ENCODE measurements around the gene NAV2.

NAV2 gene

DNA sequence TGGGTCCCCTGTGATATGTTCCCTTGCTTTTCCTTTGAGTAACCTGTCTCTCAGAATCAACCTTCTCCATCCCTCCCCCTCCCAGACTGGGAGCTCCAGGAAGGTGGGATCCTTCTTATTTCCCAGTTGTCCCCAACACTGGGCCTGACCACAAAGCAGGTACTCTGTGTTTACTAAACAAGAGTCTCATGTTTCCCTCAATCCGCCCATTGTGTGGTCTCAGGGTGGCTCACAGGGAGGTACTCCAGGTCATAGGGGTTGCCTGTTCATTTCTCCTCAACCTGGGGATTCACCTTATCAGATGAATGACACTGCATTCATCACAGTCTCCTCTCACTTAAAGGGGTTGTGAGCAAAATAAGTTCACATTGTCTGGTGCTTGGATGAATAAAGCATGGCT is 26.4 kb upstream of the NAV2 start:
- no peak for DNase-seq

DNA sequence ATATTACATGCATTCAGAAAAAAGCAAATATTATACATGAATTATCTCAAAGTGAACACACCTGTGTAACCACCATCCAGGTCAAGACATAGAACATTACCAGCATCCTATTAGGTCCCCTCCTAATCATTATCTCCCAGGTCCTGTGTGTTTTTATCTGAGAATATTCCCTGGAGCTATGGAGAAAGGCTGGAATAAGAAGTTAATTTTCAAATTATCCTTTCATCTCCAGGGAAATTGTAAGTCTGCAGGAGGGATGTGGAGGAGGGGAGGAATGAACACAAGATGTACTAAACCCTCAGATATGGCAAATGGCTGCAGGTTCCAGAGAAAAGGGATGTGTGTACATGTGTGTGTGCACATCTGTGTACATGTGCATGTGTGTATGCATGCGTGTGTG is 25.2 kb upstream of the NAV2 start:
- DNase-seq = no peak

DNA sequence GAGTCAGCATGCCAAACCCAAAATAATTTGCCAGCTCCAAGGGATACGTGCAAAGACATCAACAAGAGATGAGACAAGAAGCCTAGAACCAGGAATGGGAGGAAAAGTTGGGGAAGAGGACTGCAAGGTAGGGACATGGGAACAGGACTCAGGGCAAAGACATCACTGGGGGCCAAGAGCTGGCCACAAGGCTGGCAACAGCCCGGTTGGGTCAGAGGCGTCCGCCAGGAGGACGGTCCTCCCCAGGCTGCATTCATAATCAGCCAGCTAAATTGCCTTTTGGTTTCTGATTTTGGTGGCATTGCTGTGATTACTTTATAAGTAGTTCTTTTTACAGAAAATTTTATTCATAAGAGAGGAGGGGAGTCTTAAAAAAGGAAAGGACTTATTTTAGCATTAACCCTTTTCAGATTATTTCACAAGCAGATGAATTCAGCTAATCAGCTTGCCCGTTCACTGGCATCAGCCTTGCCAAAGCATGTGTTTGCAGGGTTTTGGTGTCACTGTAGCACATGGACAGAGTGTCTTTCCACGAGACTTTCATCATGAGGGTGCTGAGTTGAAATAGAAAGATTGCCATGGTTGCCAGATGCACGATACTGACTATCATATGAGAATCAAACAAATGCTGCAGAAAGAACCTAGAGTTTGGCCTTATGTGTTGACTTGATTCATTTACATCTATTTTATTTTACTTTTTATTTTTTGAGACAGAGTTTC is 23.2 kb upstream of the NAV2 start:
- DNase-seq = no peak

DNA sequence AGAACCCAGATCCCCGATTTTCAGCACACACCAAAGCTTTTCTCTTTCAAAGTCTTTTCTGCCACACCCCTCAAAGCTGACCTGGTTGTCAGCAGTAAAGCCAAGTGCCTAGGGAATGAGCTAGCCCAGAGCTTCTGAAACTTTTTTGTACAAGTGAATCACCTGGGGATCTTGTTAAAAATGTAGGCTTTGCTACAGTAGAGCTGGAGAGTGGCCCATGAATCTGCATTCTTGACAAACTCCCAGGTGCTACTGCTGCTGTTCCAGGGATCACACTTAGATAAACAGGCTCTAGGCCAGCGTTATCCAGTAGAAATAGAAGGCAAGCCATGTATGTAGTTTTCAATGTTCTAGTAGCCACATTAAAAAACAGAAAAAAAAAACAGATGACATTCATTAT is 21.8 kb upstream of the NAV2 start:
- no peak for DNase-seq

DNA sequence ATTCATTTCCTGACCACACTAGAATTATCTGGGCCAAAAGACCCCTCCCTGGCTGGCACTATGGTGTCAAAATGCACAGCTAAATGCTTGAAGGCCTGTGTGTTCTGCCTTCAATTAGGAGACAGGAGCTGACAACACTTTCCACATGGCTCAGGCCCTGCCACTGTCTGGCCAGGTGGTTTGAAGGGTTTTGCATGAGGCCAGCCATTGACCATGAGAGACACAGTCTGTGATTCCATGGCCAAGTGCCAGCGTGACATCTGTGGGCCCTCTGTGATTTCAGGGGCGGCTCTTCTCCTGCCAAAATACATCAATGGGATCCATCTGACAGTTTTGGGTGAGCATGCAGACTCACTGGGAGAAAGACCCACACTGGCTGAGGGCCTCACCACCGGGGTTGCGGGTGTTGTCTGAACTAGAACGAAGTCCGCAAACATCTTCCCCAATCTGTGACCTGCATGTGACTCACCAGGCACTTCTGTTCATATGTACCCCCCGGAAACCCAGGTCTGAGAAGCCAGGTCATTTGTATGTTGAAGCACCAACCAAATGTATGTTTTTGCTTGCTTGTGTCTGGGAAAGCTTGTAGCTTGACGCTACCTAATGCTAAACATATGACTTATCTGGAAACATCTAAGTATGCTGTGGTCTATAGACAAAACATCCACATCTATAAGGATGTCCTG is 20.7 kb upstream of the NAV2 start:
- no peak for DNase-seq

DNA sequence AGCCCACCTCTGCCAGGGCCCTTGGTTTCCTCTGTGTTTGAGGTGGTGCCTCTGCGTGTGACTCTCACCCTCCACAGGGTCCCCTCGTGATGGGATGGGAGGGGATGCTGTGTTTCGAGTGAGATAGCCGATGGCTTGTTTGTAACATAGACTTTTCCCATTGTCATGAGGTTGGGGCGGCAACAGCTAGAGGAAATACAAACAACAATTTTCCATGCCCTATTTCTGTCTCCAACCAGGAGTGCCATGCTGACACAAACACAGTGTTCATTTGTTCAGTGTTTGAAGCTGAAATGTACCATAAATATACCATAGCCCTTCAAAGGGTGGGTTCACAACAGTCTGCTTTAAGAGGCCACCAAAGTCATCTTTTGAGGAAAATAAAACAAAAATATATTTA is 19.5 kb upstream of the NAV2 start:
- DNase-seq = no peak

DNA sequence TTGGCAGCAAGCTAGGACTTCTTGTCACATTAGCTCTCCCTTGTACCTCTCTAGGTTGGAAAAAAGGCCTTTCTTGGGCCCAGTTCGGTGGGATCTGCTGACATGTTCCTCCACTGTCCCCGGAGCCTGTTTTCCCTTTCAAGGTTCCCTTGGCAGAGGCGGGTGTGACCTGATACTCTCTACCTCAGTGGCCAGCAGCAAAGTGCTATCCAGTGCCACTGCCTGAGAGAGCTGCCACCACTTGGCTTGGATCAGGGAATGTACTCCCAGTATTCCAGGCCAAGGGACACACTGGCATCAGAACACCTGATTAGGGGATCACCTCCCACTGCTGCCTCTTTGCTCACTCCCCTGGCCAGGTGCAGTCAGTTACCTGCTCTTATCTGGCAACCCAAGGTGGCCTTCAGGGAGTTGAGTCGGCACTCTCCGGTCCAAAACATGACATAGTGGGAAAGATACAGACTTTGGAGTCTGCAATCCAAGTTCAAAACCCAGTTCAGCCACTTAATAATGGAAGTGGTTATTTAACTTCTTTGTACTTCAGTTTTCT is 17.8 kb upstream of the NAV2 start:
- DNase-seq = no peak

DNA sequence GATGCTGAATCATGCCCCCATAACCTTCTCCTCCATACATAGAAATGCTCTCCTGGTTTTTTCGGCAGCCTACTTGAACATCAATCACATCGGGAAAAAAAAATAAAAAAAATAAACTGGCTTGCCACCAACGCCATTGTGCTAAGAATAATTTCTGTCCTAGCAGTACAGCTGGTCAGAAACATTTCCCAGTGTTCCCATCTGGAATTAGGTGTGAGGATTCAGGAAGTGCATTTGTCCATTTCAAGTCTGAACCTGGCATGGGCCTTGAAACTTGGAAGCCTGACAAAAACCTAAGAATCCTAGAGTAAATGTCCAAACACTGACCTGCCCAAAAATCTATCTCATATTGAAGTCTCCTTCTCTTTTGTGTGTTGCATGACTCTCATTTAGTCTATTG is 16.6 kb upstream of the NAV2 start:
- no peak for DNase-seq

DNA sequence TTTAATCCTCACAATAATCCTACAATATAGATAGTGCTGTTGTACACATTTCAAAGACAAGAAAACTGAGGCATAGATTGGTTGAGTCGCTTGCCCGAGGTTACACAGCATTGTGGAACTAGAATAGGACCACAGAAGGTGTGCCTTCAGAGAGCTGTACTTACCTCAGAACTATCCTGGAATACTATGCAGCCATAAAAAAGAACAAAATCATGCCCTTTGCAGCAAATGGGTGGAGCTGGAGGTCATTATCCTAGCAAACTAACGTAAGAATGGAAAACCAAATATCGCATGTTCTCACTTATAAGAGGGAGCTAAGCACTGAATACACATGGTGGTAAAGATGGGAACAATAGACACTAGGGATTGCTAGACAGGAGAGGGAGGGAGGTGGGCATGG is 15.7 kb upstream of the NAV2 start:
- DNase-seq = no peak

DNA sequence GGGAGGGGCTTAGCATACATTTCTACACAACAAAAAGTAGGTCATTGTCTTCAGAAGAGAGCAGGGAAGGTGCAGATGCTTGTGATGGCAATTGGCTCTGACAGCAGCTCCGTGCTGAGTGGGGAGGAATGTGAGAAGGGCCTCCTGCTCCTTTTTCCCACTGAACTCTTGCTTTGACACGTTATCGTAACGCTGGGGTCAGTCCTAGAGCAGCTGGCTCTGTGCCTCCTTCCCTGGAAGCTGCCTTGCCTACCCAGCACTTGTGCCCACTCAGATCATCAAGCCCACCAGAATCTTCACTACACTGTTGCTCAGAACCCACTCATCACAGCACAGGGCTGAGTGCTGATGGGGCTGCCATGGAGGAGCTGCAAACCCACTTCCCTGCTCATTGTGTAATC is 14.9 kb upstream of the NAV2 start:
- no peak for DNase-seq

DNA sequence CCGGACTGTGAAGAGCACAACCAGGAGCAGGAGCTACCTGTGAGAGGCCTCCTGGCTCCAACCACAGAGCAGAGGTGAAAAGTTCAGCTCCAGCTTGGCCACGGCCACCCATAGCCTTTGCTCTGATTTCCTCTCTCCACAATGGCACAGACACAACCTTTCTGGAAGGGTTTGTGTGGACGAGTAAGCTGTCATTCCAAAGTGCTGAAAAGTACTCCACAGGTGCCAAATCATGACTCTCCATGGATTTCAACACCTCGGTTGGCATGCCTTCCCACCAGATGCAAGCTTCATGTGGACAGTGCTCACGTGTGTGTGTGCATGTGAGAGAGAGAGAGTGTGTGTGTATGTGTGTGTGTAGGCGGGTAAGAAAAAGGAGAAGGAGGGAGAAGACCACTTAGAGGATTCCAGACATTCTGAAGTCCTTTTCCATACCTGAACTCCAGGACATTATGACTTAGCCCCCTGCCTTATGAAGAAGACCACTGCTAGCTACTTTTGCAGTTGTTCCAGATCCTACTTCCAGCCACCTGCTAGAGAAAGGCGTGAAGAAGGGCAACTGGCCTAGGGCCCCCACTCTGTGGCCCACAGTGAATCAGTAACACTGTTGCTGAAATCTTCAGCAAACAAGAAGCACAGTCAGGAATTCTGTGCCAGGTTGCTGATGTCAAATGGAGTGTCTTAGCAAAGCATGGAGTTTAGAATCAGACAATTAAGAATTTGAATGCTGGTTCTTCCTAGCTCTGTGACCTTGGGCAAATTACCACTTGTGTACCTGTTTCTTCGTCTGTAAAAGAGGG is 13.9 kb upstream of the NAV2 start:
- no peak for DNase-seq

DNA sequence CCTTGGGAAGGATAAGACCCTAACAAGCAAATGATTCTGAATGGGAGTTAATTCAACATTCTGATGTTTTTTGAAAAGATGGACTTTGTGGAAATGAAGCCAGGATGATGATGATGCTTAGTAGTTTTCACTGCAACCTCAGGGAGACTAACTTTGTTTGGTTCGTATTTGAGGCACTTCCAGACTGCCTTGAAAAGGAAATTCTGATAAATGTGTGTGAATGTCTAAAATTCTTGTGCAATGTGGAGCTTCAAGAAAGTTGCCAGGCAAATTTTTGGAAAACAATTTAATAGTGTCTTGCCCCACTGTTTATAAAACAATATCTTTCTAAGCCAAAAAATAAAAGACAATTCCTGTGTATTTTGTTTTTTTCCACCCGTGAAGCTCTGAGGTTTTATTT is 11.2 kb upstream of the NAV2 start:
- no peak for DNase-seq

DNA sequence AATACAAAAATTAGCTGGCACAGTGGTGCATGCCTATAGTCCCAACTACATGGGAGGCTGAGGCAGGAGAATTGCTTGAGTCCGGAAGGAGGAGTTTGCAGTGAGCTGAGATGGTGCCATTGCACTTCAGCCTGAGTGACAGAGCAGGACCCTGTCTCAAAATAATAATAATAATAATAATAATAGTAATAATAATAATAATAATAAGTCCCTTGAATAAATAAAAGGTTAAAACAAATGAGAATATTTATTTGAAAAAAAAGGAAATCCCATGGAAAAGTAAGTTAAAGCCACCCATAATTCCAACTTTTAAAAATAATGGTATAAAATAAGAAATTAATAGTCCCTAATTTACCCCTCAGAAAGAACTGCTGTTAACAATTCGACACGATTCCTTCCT is 10.0 kb upstream of the NAV2 start:
- DNase-seq = no peak

DNA sequence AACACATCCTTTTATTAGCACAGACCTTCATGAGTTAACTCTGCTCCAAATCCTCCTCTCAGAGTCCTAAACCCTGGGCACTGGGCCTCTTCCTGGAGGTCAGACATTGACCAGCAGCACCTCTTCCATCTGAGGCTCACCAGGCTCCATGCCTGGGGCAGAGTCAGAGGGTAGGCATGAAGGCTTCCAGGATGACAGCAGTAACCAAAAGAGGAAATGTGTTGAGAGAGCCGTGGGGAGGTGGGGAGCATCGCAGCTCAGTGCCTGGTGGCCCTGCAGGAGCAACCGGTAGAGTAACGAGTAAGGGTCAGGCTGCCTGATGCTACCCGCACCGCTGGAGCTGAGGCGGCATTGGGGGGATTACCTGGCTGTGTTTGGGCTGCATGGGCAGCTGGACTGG is 9.4 kb upstream of the NAV2 start:
- DNase-seq = no peak

DNA sequence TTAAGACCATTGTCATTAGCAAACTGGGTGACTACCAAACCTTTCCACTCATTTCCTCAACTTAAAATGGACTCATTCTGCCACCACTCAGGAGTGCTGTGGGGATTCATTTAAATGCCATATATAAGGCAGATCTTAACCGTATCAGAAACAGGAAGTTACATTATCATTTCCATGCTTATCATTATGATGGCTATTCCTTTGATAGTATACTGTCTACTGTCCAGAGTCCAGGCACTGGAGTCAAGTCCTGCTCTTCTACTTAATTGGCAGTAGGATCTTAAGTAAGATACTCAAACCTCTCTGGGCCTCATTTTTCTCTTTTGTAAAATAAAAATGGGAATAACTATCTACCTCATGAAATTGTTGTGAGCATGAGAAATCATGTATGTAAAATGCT is 8.4 kb upstream of the NAV2 start:
- DNase-seq = no peak

DNA sequence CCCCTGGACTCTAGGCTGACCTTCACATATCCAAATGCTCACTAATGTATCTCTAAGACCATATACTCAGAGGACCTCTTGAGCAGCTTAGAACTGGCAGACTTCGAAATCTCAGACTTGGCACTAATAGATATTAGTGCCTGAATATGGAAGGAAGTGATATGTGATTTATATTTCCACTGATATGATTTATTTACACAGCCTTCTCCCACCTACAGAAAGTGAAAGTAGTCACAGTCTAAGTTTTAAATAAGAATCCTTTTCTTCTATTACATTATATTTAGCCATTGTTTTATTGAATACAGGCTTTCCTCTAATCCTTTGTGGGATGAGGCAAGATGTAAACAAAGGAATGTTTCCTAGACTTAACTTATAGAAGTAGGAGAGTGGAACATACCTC is 6.7 kb upstream of the NAV2 start:
- no peak for DNase-seq

DNA sequence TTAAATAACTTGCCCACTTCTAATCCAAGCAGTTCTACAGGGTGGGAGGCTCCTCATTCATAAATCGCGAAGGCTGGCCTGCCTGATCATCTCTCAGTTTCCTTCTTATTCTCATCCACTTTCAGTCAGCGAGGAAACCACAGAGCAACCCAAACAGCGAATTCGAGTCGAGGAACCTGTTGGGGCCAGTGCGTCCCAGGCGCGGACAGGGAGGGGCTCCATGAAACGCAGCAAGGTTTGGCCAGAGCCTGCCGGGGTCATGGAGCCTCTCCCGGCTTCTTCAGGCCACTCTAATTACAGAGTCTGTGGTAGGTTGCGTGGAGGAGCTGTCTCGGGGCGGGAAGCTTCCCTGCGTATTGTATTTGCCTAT is 741 bp upstream of the NAV2 start:
- DNase-seq = no peak

DNA sequence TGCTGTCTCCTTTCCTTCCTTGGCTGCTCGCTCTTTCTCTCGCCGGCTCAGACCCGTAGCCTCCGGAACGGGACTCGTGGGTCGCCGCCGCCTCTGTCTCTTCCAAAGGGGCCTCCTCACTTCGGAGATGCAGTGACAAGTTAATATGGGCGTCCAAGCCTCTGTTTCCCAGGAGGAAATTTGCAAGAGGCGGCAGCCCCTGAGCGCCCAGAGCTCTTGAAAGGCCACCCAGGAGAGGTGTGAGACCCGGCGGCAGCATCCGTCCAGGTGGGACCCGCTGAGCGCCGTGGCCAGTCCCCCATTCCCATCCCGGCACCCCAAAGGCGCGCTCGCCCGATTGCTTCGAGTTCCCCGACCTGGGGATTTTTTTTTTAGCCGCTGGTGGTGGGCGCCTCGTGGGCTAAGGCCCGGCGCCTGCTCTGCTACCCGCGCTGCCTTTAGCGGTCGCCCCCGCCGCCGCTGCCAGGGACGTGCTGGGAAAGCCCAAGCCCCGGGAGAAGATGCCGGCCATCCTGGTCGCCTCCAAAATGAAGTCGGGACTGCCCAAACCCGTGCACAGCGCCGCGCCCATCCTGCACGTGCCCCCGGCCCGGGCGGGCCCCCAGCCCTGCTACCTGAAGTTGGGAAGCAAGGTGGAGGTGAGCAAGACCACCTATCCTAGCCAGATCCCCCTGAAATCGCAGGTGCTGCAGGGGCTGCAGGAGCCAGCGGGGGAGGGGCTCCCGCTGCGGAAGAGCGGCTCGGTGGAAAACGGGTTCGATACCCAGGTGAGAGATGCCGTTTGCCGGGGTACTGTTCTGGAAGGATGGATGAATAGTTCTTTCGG is 772 bp downstream of the NAV2 start:
- no peak for DNase-seq

DNA sequence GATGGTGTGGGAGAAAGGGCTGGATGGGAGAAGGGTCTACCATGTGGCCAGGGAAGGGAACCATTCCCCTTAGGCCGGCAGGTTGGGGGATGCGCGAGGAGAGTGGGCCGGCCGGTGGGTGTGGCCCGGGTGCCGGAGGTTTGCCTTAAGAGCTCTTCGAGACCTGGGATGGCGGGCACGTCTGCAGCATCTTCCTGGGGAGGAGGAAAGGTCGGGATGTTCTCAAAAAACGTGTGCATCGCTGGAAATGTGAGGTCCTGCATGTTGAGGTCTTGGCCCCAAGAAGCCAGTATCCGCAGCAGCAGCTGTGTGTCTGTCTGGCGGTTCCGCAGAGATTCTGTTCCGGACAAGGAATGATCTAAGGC is 1.4 kb downstream of the NAV2 start:
- DNase-seq = no peak

DNA sequence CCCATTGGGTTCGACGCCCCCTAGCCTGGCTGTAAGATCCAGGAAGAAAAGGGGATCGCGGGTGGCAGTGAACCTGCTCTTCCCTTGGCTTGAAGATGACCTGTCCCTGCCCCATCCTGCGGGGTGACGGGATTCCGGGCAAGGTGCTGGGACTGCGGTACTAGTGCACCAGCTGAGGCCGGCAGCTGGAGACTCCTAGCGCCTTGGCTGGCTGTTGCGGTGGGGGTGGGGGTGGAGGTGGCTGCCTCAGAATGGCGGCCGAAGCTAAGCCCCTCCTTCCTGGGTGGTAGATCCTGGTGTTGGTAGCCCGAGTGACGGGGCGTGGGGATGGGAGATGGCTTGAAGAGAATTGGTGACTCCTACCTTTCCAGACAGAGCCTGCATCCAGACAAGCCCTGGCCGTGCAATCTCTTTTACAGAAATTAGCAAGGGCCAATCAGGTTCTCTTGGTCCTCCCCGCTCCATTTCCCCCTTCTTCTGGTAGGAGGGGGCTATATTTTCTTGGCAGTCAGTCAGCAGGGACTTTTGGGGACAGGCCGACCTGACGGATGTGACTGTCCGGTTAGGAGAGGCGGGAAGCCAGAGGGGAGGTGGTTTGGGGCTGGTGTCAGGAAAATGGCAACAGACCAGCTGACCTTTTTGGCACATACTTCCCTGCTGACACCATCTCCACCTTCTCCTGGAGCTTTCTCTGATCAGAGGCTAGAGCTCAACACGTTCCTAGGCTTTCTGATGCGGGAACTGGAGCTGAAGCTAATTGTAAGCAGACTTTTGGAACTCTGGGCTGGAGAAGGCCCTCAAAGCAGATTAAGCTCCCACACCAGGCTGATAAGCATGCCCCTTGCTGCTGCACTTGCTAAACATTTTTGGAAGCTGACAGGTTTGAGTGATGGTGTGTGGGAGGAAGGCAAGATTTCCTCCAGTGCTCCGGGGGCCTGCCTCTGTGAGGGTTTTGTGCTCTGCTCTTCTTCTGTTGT is 2.0 kb downstream of the NAV2 start:
- DNase-seq = no peak

DNA sequence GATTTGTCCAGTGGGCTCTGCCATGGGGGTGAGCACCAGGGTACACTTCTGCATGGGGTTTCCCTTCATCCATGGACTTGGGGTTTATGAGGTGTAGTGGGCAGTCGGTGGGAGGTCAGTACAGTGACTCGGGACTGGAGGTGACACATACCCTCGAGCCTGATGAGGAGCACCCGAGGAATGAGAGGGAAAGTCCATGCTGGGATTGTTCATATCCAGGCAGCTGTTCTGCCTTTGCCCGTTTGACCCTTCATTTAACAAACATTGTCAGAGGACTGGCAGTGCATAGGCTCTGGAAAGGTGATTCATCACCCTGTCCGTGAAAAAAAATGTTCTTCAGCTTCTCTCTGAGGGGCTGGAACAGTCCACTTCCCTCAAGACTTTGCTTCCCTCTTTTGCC is 2.7 kb downstream of the NAV2 start:
- DNase-seq = no peak

DNA sequence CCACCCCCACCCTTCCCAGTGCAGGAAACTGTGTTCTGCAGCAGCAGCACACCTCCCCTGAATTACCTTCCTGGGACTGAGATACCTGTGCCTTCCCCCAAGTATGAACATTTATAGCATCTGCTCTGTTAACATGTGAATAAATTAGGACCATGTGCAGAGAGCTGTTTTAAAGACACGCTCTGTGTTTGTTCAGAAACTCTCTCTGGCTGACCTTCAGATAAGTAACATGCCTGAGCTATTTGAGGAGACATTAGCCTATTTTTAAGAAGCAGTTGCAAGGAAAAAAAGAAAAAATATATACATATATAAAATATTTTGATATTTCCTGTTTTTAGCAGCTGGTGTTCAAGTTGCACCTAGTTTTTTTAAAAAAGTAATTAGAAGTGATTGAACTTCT is 5.4 kb downstream of the NAV2 start:
- DNase-seq = no peak

Data from CD4-positive, alpha-beta T cell treated with Interleukin-10 for 1 hour (primary cell).